Measurements from ENCODE around the gene DNAH11.

DNAH11 gene

GRCh38 chr7:21617916-21618390 lies 75.1 kb downstream of the DNAH11 start:
- H3K9me3 Mint-ChIP-seq = no peaks in the 10 kb centered on the region
- H3K36me3 Mint-ChIP-seq (ENCODE audit: low read depth) = no peaks in the 10 kb centered on the region
- H3K4me1 Mint-ChIP-seq (ENCODE audit: low read depth) = no peaks in the 10 kb centered on the region
- intact Hi-C loops (cut with micrococcal nuclease) = no loop called here
- H3K27me3 Mint-ChIP-seq = peaks cover 4% of the 10 kb centered on the region
- no peak overlapping the region for H3K4me3 Mint-ChIP-seq
- H3K27ac Mint-ChIP-seq = no peak overlapping the region

- intact Hi-C loops (cut with micrococcal nuclease) = no loop called here
- Mint-ChIP-seq H3K27ac (no peak overlapping the region), H3K4me3 (no peak overlapping the region), H3K36me3 (ENCODE audit: low read depth) (no peaks in the 10 kb centered on the region), H3K27me3 (peaks cover 4% of the 10 kb centered on the region), H3K9me3 (no peaks in the 10 kb centered on the region), H3K4me1 (ENCODE audit: low read depth) (no peaks in the 10 kb centered on the region)
These were observed 75.9 kb downstream of the DNAH11 start for GRCh38 chr7:21618706-21619105.

- Mint-ChIP-seq H3K4me1 (ENCODE audit: low read depth) (peaks cover 5% of the 10 kb centered on the region), H3K4me3 (no peak overlapping the region), H3K36me3 (ENCODE audit: low read depth) (no peaks in the 10 kb centered on the region), H3K9me3 (no peaks in the 10 kb centered on the region), H3K27me3 (peaks cover 2% of the 10 kb centered on the region), H3K27ac (no peak overlapping the region)
- intact Hi-C loops (cut with micrococcal nuclease) = no loop called here
These were observed 77.2 kb downstream of the DNAH11 start for GRCh38 chr7:21620054-21620453.

GRCh38 chr7:21624320-21624719 lies 81.5 kb downstream of the DNAH11 start:
- no peak overlapping the region for H3K4me3 Mint-ChIP-seq
- peaks cover 5% of the 10 kb centered on the region for H3K4me1 Mint-ChIP-seq (ENCODE audit: low read depth)
- no peaks in the 10 kb centered on the region for H3K9me3 Mint-ChIP-seq
- no peaks in the 10 kb centered on the region for H3K27me3 Mint-ChIP-seq
- H3K36me3 Mint-ChIP-seq (ENCODE audit: low read depth) = no peaks in the 10 kb centered on the region
- H3K27ac Mint-ChIP-seq = no peak overlapping the region
- intact Hi-C loops (cut with micrococcal nuclease) = no loop called here

- no peak overlapping the region for H3K4me3 Mint-ChIP-seq
- H3K4me1 Mint-ChIP-seq (ENCODE audit: low read depth) = no peaks in the 10 kb centered on the region
- no peak overlapping the region for H3K27ac Mint-ChIP-seq
- H3K9me3 Mint-ChIP-seq = peaks cover under 1% of the 10 kb centered on the region
- intact Hi-C loops (cut with micrococcal nuclease) = no loop called here
- H3K36me3 Mint-ChIP-seq (ENCODE audit: low read depth) = no peaks in the 10 kb centered on the region
- H3K27me3 Mint-ChIP-seq = no peaks in the 10 kb centered on the region
These were observed 93.9 kb downstream of the DNAH11 start for GRCh38 chr7:21636694-21637093.

- H3K27me3 Mint-ChIP-seq = no peaks in the 10 kb centered on the region
- no peak overlapping the region for H3K4me3 Mint-ChIP-seq
- H3K4me1 Mint-ChIP-seq (ENCODE audit: low read depth) = no peaks in the 10 kb centered on the region
- intact Hi-C loops (cut with micrococcal nuclease) = no loop called here
- H3K9me3 Mint-ChIP-seq = no peaks in the 10 kb centered on the region
- no peak overlapping the region for H3K27ac Mint-ChIP-seq
- no peaks in the 10 kb centered on the region for H3K36me3 Mint-ChIP-seq (ENCODE audit: low read depth)
These were observed 96.5 kb downstream of the DNAH11 start for GRCh38 chr7:21639206-21639868.

- intact Hi-C loops (cut with micrococcal nuclease) = no loop called here
- no peaks in the 10 kb centered on the region for H3K9me3 Mint-ChIP-seq
- H3K4me1 Mint-ChIP-seq (ENCODE audit: low read depth) = no peaks in the 10 kb centered on the region
- no peak overlapping the region for H3K4me3 Mint-ChIP-seq
- H3K27me3 Mint-ChIP-seq = no peaks in the 10 kb centered on the region
- no peaks in the 10 kb centered on the region for H3K36me3 Mint-ChIP-seq (ENCODE audit: low read depth)
- H3K27ac Mint-ChIP-seq = no peak overlapping the region
These were observed 97.3 kb downstream of the DNAH11 start for GRCh38 chr7:21640105-21640504.

GRCh38 chr7:21641546-21641945 lies 98.7 kb downstream of the DNAH11 start:
- intact Hi-C loops (cut with micrococcal nuclease) = no loop called here
- no peaks in the 10 kb centered on the region for H3K27me3 Mint-ChIP-seq
- H3K36me3 Mint-ChIP-seq (ENCODE audit: low read depth) = no peaks in the 10 kb centered on the region
- no peaks in the 10 kb centered on the region for H3K4me1 Mint-ChIP-seq (ENCODE audit: low read depth)
- H3K9me3 Mint-ChIP-seq = no peaks in the 10 kb centered on the region
- no peak overlapping the region for H3K27ac Mint-ChIP-seq
- no peak overlapping the region for H3K4me3 Mint-ChIP-seq

GRCh38 chr7:21642422-21642821 lies 99.6 kb downstream of the DNAH11 start:
- intact Hi-C loops (cut with micrococcal nuclease) = no loop called here
- Mint-ChIP-seq H3K27ac (no peak overlapping the region), H3K4me3 (no peak overlapping the region), H3K36me3 (ENCODE audit: low read depth) (no peaks in the 10 kb centered on the region), H3K27me3 (no peaks in the 10 kb centered on the region), H3K9me3 (no peaks in the 10 kb centered on the region), H3K4me1 (ENCODE audit: low read depth) (no peaks in the 10 kb centered on the region)

- H3K36me3 Mint-ChIP-seq (ENCODE audit: low read depth) = no peaks in the 10 kb centered on the region
- no peak overlapping the region for H3K4me3 Mint-ChIP-seq
- no peak overlapping the region for H3K27ac Mint-ChIP-seq
- no peaks in the 10 kb centered on the region for H3K4me1 Mint-ChIP-seq (ENCODE audit: low read depth)
- intact Hi-C loops (cut with micrococcal nuclease) = no loop called here
- H3K27me3 Mint-ChIP-seq = no peaks in the 10 kb centered on the region
- H3K9me3 Mint-ChIP-seq = no peaks in the 10 kb centered on the region
These were observed 108.9 kb downstream of the DNAH11 start for GRCh38 chr7:21651697-21652096.

- no peak overlapping the region for H3K27ac Mint-ChIP-seq
- intact Hi-C loops (cut with micrococcal nuclease) = no loop called here
- no peaks in the 10 kb centered on the region for H3K27me3 Mint-ChIP-seq
- H3K9me3 Mint-ChIP-seq = no peaks in the 10 kb centered on the region
- no peaks in the 10 kb centered on the region for H3K4me1 Mint-ChIP-seq (ENCODE audit: low read depth)
- H3K4me3 Mint-ChIP-seq = no peak overlapping the region
- H3K36me3 Mint-ChIP-seq (ENCODE audit: low read depth) = no peaks in the 10 kb centered on the region
These were observed 110.8 kb downstream of the DNAH11 start for GRCh38 chr7:21653623-21654022.

- Mint-ChIP-seq H3K4me3 (no peak overlapping the region), H3K9me3 (no peaks in the 10 kb centered on the region), H3K4me1 (ENCODE audit: low read depth) (no peaks in the 10 kb centered on the region), H3K27ac (no peak overlapping the region), H3K27me3 (no peaks in the 10 kb centered on the region), H3K36me3 (ENCODE audit: low read depth) (no peaks in the 10 kb centered on the region)
- intact Hi-C loops (cut with micrococcal nuclease) = no loop called here
These were observed 113.2 kb downstream of the DNAH11 start for GRCh38 chr7:21656081-21656480.

- Mint-ChIP-seq H3K27ac (no peak overlapping the region), H3K4me3 (no peak overlapping the region), H3K9me3 (no peaks in the 10 kb centered on the region), H3K36me3 (ENCODE audit: low read depth) (no peaks in the 10 kb centered on the region), H3K27me3 (no peaks in the 10 kb centered on the region), H3K4me1 (ENCODE audit: low read depth) (no peaks in the 10 kb centered on the region)
- intact Hi-C loops (cut with micrococcal nuclease) = no loop called here
These were observed 114.0 kb downstream of the DNAH11 start for GRCh38 chr7:21656796-21657195.

- no peaks in the 10 kb centered on the region for H3K36me3 Mint-ChIP-seq (ENCODE audit: low read depth)
- no peaks in the 10 kb centered on the region for H3K9me3 Mint-ChIP-seq
- H3K27me3 Mint-ChIP-seq = no peaks in the 10 kb centered on the region
- H3K4me3 Mint-ChIP-seq = no peak overlapping the region
- H3K4me1 Mint-ChIP-seq (ENCODE audit: low read depth) = peaks cover 9% of the 10 kb centered on the region
- intact Hi-C loops (cut with micrococcal nuclease) = no loop called here
- H3K27ac Mint-ChIP-seq = no peak overlapping the region
These were observed 127.7 kb downstream of the DNAH11 start for GRCh38 chr7:21670496-21670895.

- Mint-ChIP-seq H3K4me3 (no peak overlapping the region), H3K27me3 (no peaks in the 10 kb centered on the region), H3K9me3 (no peaks in the 10 kb centered on the region), H3K36me3 (ENCODE audit: low read depth) (no peaks in the 10 kb centered on the region), H3K27ac (no peak overlapping the region), H3K4me1 (ENCODE audit: low read depth) (peaks cover 9% of the 10 kb centered on the region)
- intact Hi-C loops (cut with micrococcal nuclease) = no loop called here
These were observed 129.0 kb downstream of the DNAH11 start for GRCh38 chr7:21671859-21672258.
